Liver (tissue), 9 donors: ENCODE data around the gene SLC12A2. TPM values are rescaled to one million over a fixed set of nuclear protein-coding genes. Genes with fewer than 3 reads are reported as not detected.

Experiments
- DNase-seq: peaks from one replicate; pipeline ENCODE4 v3.0.0-alpha.2; 2017; ENCODE audit warnings: low spot score
- H3K27ac ChIP-seq, 2 donors: one replicate each; pipeline ENCODE4 v1.7.0; 2013; ENCODE audit warnings: inconsistent platforms in 2 of 2, low read length in 2 of 2, control low read depth in 1 of 2, low read depth in 1 of 2, mild to moderate bottlenecking in 1 of 2
- H3K27me3 ChIP-seq, 4 donors: one replicate each; pipeline versions ENCODE4 v1.6.1 to v1.7.0; 2013; ENCODE audit warnings: low read length in 3 of 4, inconsistent platforms in 1 of 4, mild to moderate bottlenecking in 1 of 4, moderate library complexity in 1 of 4; ENCODE audit not compliant: control insufficient read depth in 4 of 4, insufficient read depth in 4 of 4
- H3K36me3 ChIP-seq, 4 donors: one replicate each; pipeline versions ENCODE4 v1.6.1 to v1.7.0; 2013; ENCODE audit warnings: low read length in 3 of 4, mild to moderate bottlenecking in 3 of 4, low read depth in 1 of 4, moderate library complexity in 1 of 4; ENCODE audit not compliant: control insufficient read depth in 4 of 4, insufficient read depth in 3 of 4
- H3K4me1 ChIP-seq, 4 donors: one replicate each; pipeline versions ENCODE4 v1.6.1 to v1.7.0; 2013; ENCODE audit warnings: low read length in 3 of 4, mild to moderate bottlenecking in 3 of 4, moderate library complexity in 1 of 4; ENCODE audit not compliant: control insufficient read depth in 4 of 4, insufficient read depth in 4 of 4
- H3K4me3 ChIP-seq, 3 donors: one replicate each; pipeline versions ENCODE4 v1.6.1 to v1.7.0; 2013; ENCODE audit warnings: low read length in 3 of 3, control low read depth in 1 of 3, low read depth in 1 of 3, mild to moderate bottlenecking in 1 of 3
- H3K9ac ChIP-seq, 2 donors: one replicate each; pipeline ENCODE4 v1.7.0; 2013; ENCODE audit warnings: low read length in 2 of 2, mild to moderate bottlenecking in 2 of 2, moderate library complexity in 2 of 2, control low read depth in 1 of 2, low read depth in 1 of 2
- H3K9me3 ChIP-seq, 4 donors: one replicate each; pipeline versions ENCODE4 v1.6.1 to v1.7.0; 2013; ENCODE audit warnings: low read length in 3 of 4; ENCODE audit not compliant: control insufficient read depth in 4 of 4
- ATF3 ChIP-seq: IDR thresholded peaks from 2 replicates; pipeline ENCODE4 v1.6.1; 2016; ENCODE audit warnings: antibody characterized with exemption
- CTCF ChIP-seq: fragments of 150-350 bp; IDR thresholded peaks from 2 replicates; pipeline ENCODE4 v1.5.1; 2017; ENCODE audit warnings: improper control_type of control experiment, low read depth, low read length; ENCODE audit not compliant: missing input control
- EGR1 ChIP-seq, 2 donors: IDR thresholded peaks; 2 replicates each; pipeline ENCODE4 v1.6.1; 2016 to 2018; ENCODE audit warnings: antibody characterized with exemption in 2 of 2, low read depth in 2 of 2
- FOXA1 ChIP-seq: IDR thresholded peaks from 2 replicates; pipeline ENCODE4 v1.6.1; 2016; ENCODE audit warnings: antibody characterized with exemption
- FOXA2 ChIP-seq: IDR thresholded peaks from 2 replicates; pipeline ENCODE4 v1.6.1; 2016; ENCODE audit warnings: antibody characterized with exemption
- GABPA ChIP-seq, 2 donors: IDR thresholded peaks in 1 of 2; conservative IDR thresholded peaks in 1 of 2; 2 replicates each; pipeline ENCODE4 v1.6.1; 2016; ENCODE audit warnings: antibody characterized with exemption in 2 of 2, mild to moderate bottlenecking in 1 of 2, moderate library complexity in 1 of 2
- HNF4A ChIP-seq, 2 donors: conservative IDR thresholded peaks; 2 replicates each; pipeline ENCODE4 v1.6.1; 2016; ENCODE audit warnings: antibody characterized with exemption in 2 of 2, mild to moderate bottlenecking in 2 of 2
- HNF4G ChIP-seq: IDR thresholded peaks from 2 replicates; pipeline ENCODE4 v1.6.1; 2016; ENCODE audit warnings: antibody characterized with exemption
- JUND ChIP-seq, 2 donors: IDR thresholded peaks; 2 replicates each; pipeline ENCODE4 v1.6.1; 2016; ENCODE audit warnings: antibody characterized with exemption in 2 of 2
- MAX ChIP-seq: IDR thresholded peaks from 2 replicates; pipeline ENCODE4 v1.6.1; 2016; ENCODE audit warnings: antibody characterized with exemption
- NR2F2 ChIP-seq: IDR thresholded peaks from 2 replicates; pipeline ENCODE4 v1.6.1; 2016; ENCODE audit warnings: antibody characterized with exemption
- RAD21 ChIP-seq, 2 donors: IDR thresholded peaks; 2 replicates each; pipeline ENCODE4 v1.6.1; 2016; ENCODE audit warnings: antibody characterized with exemption in 2 of 2, mild to moderate bottlenecking in 2 of 2
- REST ChIP-seq: IDR thresholded peaks from 2 replicates; pipeline ENCODE4 v1.6.1; 2016; ENCODE audit warnings: antibody characterized with exemption, mild to moderate bottlenecking
- RXRA ChIP-seq, 2 donors: IDR thresholded peaks; 2 replicates each; pipeline ENCODE4 v1.6.1; 2017 to 2018; ENCODE audit warnings: antibody characterized with exemption in 2 of 2, mild to moderate bottlenecking in 1 of 2
- SP1 ChIP-seq: IDR thresholded peaks from 2 replicates; pipeline ENCODE4 v1.6.1; 2018; ENCODE audit warnings: antibody characterized with exemption, mild to moderate bottlenecking
- TAF1 ChIP-seq: conservative IDR thresholded peaks from 2 replicates; pipeline ENCODE4 v1.6.1; 2016; ENCODE audit warnings: antibody characterized with exemption, mild to moderate bottlenecking
- YY1 ChIP-seq: IDR thresholded peaks from 2 replicates; pipeline ENCODE4 v1.6.1; 2016; ENCODE audit warnings: antibody characterized with exemption, mild to moderate bottlenecking
- ZBTB33 ChIP-seq: IDR thresholded peaks from 2 replicates; pipeline ENCODE4 v1.6.1; 2016; ENCODE audit warnings: antibody characterized with exemption
- WGBS: extraction: QIAGEN DNeasy Blood & Tissue Kit; methylation state at CpG from one replicate; pipeline ENCODE4 v1.1.7; 2013; 5-methylcytosine and 5-hydroxymethylcytosine counted together
- polyA plus RNA-seq, 2 donors: library from polyadenylated mRNA; stranded (reverse) in 1 of 2; unstranded in 1 of 2; fragments of 200-250 nt in 1 of 2; fragments of >200 nt in 1 of 2; fragmentation: Nextera tagmentation in 1 of 2; extraction: Ambion mirVana in 1 of 2; gene quantifications; one replicate each; pipeline versions ENCODE4 v1.2.1 to v1.2.3, GENCODE V29; 2013 to 2015
- total RNA-seq, 2 donors: library from RNA; depleted of rRNA; stranded (reverse); fragments of >200 nt; gene quantifications; one replicate each; pipeline ENCODE4 v1.2.3, GENCODE V29; 2014
- donor health status: healthy.
- donor health status: healthy.
- donor health status: healthy.
- donor health status: healthy.
- donor health status: healthy.

Gene SLC12A2
- total and polyA plus RNA-seq, 4 donors, result 2.5 to 10.9 (median 5.7) TPM

GRCh38 chr5:128135286-128135685 lies 51.7 kb downstream of the SLC12A2 start:
- no peak for DNase-seq
- H3K4me1 ChIP-seq, result no peaks in the 10 kb centered on the region
- H3K4me3 ChIP-seq, result no peak overlapping the region
- peaks cover 0 to 8% (median under 1%) of the 10 kb centered on the region in 4 donors for H3K36me3 ChIP-seq
- no peak overlapping the region for H3K27ac ChIP-seq
- TF ChIP-seq YY1 (no peak), RAD21 (IDR thresholded peaks at IDR 0.05) (no peak), ATF3 (no peak), JUND (IDR thresholded peaks at IDR 0.05) (no peak), NR2F2 (no peak), RXRA (IDR thresholded peaks at IDR 0.05) (no peak), HNF4G (no peak), REST (no peak), FOXA1 (no peak), HNF4A (conservative IDR thresholded peaks at IDR 0.05) (no peak), CTCF (no peak), SP1 (no peak), GABPA (IDR thresholded peaks at IDR 0.05 in 1 of 2, conservative IDR thresholded peaks at IDR 0.05 in 1 of 2) (no peak), MAX (no peak), ZBTB33 (no peak), TAF1 (no peak)
- no peaks in the 10 kb centered on the region for H3K27me3 ChIP-seq
- no peaks in the 10 kb centered on the region for H3K9me3 ChIP-seq
- H3K9ac ChIP-seq, result no peak overlapping the region

- H3K9me3 ChIP-seq, result no peaks in the 10 kb centered on the region
- WGBS, result 96% methylated on average over 2 of the region's 2 CpGs
- no peak overlapping the region for H3K4me3 ChIP-seq
- H3K9ac ChIP-seq, result no peak overlapping the region
- no peaks in the 10 kb centered on the region for H3K27me3 ChIP-seq
- no peaks in the 10 kb centered on the region for H3K36me3 ChIP-seq
- TF ChIP-seq SP1 (no peak), REST (no peak), NR2F2 (no peak), MAX (no peak), HNF4A (conservative IDR thresholded peaks at IDR 0.05) (no peak), HNF4G (no peak), EGR1 (IDR thresholded peaks at IDR 0.05; ENCODE audit: low read depth in 2 of 2) (no peak), JUND (IDR thresholded peaks at IDR 0.05) (no peak), ZBTB33 (no peak), FOXA2 (no peak)
- H3K27ac ChIP-seq, result no peak overlapping the region
- DNase-seq, result no peak
- H3K4me1 ChIP-seq, result no peaks in the 10 kb centered on the region
These were observed 60.3 kb downstream of the SLC12A2 start for GRCh38 chr5:128143911-128144310.
